Mesendoderm (in vitro differentiated cells): ENCODE data around the gene GDPD2. TPM values are rescaled to one million over a fixed set of nuclear protein-coding genes. Genes with fewer than 3 reads are reported as not detected.

ENCODE experiments used
- small RNA-seq: library from polyadenylated mRNA; stranded (forward); fragments of <200 nt; extraction: miRNeasy Mini kit (QIAGEN cat#:217004); gene quantifications from one replicate; pipeline ENCODE3, GENCODE V24; 2013; ENCODE audit not compliant: insufficient read depth

Gene GDPD2

Small RNAs within 50 kb of the gene (small RNA-seq; reads per million reads assigned to genes)
- gene RNU4-81P (not detected), gene RNY4P23 (2.3 reads per million, percentile 28 among the genes with 10 or more reads in this experiment)
